Measurements from ENCODE around the gene PHKB. TPM values are rescaled to one million over a fixed set of nuclear protein-coding genes. Genes with fewer than 3 reads are reported as not detected.
"Not testable (repeated sequence)": the region's sequence is repeated elsewhere in the genome, so short reads cannot be mapped to it uniquely, and the experiment has no call there.

PHKB gene
- 48.4 and 60.7 TPM in 2 replicates for total RNA-seq

GRCh38 chr16:47460711-47461597 is at the start of gene PHKB, which contains the start of gene ITFG1:
Gene PHKB (plus strand): TSS chr16:47461331. CDS start chr16:47461351, 20 bp downstream.
Gene ITFG1 (minus strand): TSS chr16:47461063. CDS start chr16:47461045, 18 bp downstream.
- peak; percentile 77 to 93 for DNase-seq (ENCODE audit: low read depth in 2 of 2)

- DNase-seq (ENCODE audit: low read depth in 2 of 2) = no peak
Measured at GRCh38 chr16:47413041-47413440, 48.1 kb upstream of the PHKB start.

GRCh38 chr16:47416869-47417268 is 44.3 kb upstream of the PHKB start:
- no peak for DNase-seq (ENCODE audit: low read depth in 2 of 2)

- DNase-seq (ENCODE audit: low read depth in 2 of 2) = no peak
Measured at GRCh38 chr16:47424846-47425245, 36.3 kb upstream of the PHKB start.

- DNase-seq (ENCODE audit: low read depth in 2 of 2) = no peak
Measured at GRCh38 chr16:47426806-47427205, 34.3 kb upstream of the PHKB start.

- DNase-seq (ENCODE audit: low read depth in 2 of 2) = no peak
Measured at GRCh38 chr16:47431960-47432359, 29.2 kb upstream of the PHKB start.

- DNase-seq (ENCODE audit: low read depth in 2 of 2) = not testable (repeated sequence)
Measured at GRCh38 chr16:47434274-47434673, 26.9 kb upstream of the PHKB start.

- DNase-seq (ENCODE audit: low read depth in 2 of 2) = not testable (repeated sequence)
Measured at GRCh38 chr16:47440066-47440465, 21.1 kb upstream of the PHKB start.

GRCh38 chr16:47442884-47443283 is 18.2 kb upstream of the PHKB start:
- DNase-seq (ENCODE audit: low read depth in 2 of 2) = not testable (repeated sequence)

- no peak for DNase-seq (ENCODE audit: low read depth in 2 of 2)
Measured at GRCh38 chr16:47446431-47446830, 14.7 kb upstream of the PHKB start.

- no peak for DNase-seq (ENCODE audit: low read depth in 2 of 2)
Measured at GRCh38 chr16:47448830-47449575, 12.1 kb upstream of the PHKB start.

- no peak for DNase-seq (ENCODE audit: low read depth in 2 of 2)
Measured at GRCh38 chr16:47449788-47450187, 11.3 kb upstream of the PHKB start.

- DNase-seq (ENCODE audit: low read depth in 2 of 2) = no peak
Measured at GRCh38 chr16:47458331-47458730, 2.8 kb upstream of the PHKB start.

- no peak for DNase-seq (ENCODE audit: low read depth in 2 of 2)
Measured at GRCh38 chr16:47459603-47460002, 1.5 kb upstream of the PHKB start.

- peak in 1 of 2 donors; percentile 6 for DNase-seq (ENCODE audit: low read depth in 2 of 2)
Measured at GRCh38 chr16:47460359-47460710, 796 bp upstream of the PHKB start.

- peak in 1 of 2 donors; percentile 64 for DNase-seq (ENCODE audit: low read depth in 2 of 2)
Measured at GRCh38 chr16:47461598-47462266, 601 bp downstream of the PHKB start.

GRCh38 chr16:47463771-47464624 is 2.9 kb downstream of the PHKB start:
- peak in 1 of 2 donors; percentile 4 for DNase-seq (ENCODE audit: low read depth in 2 of 2)

- no peak for DNase-seq (ENCODE audit: low read depth in 2 of 2)
Measured at GRCh38 chr16:47465919-47466630, 4.9 kb downstream of the PHKB start.

- no peak for DNase-seq (ENCODE audit: low read depth in 2 of 2)
Measured at GRCh38 chr16:47467501-47467900, 6.4 kb downstream of the PHKB start.

GRCh38 chr16:47468070-47468689 is 7.0 kb downstream of the PHKB start:
- DNase-seq (ENCODE audit: low read depth in 2 of 2) = not testable (repeated sequence)

Measured in dermis microvascular lymphatic vessel endothelial cell (primary cell).